ENCODE data around the gene IL10RA. TPM values are rescaled to one million over a fixed set of nuclear protein-coding genes. Genes with fewer than 3 reads are reported as not detected.

IL10RA gene
- polyA plus RNA-seq, 3 donors, result 152 to 413 (median 226) TPM

GRCh38 chr11:117972044-117972443, 14.2 kb upstream of the IL10RA start:
- Histone ChIP-seq H3K9me3 (replicated peaks in 1 of 2; ENCODE audit: control insufficient read depth in 1 of 2, insufficient read depth in 1 of 2, low read length in 2 of 2) (no peaks in the 10 kb centered on the region), H4K20me1 (ENCODE audit: insufficient read depth, low read length) (no peaks in the 10 kb centered on the region), H2AFZ (ENCODE audit: insufficient read depth, low read depth, low read length, poor library complexity, severe bottlenecking) (no peak overlapping the region), H3K4me3 (replicated peaks in 1 of 3; ENCODE audit: low read depth in 2 of 3, low read length in 3 of 3) (no peak overlapping the region), H3K36me3 (replicated peaks in 1 of 2; ENCODE audit: control insufficient read depth in 1 of 2, insufficient read depth in 2 of 2, low read length in 2 of 2) (no peaks in the 10 kb centered on the region), H3K4me1 (ENCODE audit: control insufficient read depth in 1 of 2, insufficient read depth in 2 of 2, low read length in 2 of 2) (peaks cover 86 to 97% of the 10 kb centered on the region in 2 donors), H3K27me3 (ENCODE audit: control insufficient read depth in 2 of 2, insufficient read depth in 2 of 2, low read length in 2 of 2) (no peaks in the 10 kb centered on the region), H3K79me2 (ENCODE audit: insufficient read depth, low read length) (no peaks in the 10 kb centered on the region), H3K4me2 (replicated peaks; ENCODE audit: extremely low read depth, low read length, poor library complexity, severe bottlenecking) (no peak overlapping the region), H3K27ac (ENCODE audit: low read depth in 1 of 2, low read length in 2 of 2) (peak overlapping the region in 1 of 2 donors; percentile 43), H3K9ac (ENCODE audit: insufficient read depth, low read length, poor library complexity, severe bottlenecking) (no peak overlapping the region)
- no CpG with 5 or more reads among the region's 10 CpGs for WGBS (ENCODE audit: insufficient coverage)
- no peak for TF ChIP-seq CTCF (IDR thresholded peaks at IDR 0.05)
- peaks cover 0 to 2% (median 0%) of the 10 kb centered on the region in 7 donors for H3K9me3 Mint-ChIP-seq
- no peak overlapping the region for H3K4me3 Mint-ChIP-seq
- intact Hi-C loops (cut with micrococcal nuclease), result loop anchor here in 1 of 2 donors (5.0 kb wide), 1 partner anchor 40 kb away; no protein-coding TSS in a partner anchor
- peak overlapping the region; percentile 25 to 93 (median 50) for H3K27ac Mint-ChIP-seq
- peaks cover 89% of the 10 kb centered on the region for H3K4me1 Mint-ChIP-seq
- DNase-seq, result no peak
- peaks cover 0 to 5% of the 10 kb centered on the region in 2 donors for H3K36me3 Mint-ChIP-seq
- H3K27me3 Mint-ChIP-seq (ENCODE audit: low read depth in 3 of 3), result peaks cover 0 to 4% (median 0%) of the 10 kb centered on the region in 3 donors

DNA sequence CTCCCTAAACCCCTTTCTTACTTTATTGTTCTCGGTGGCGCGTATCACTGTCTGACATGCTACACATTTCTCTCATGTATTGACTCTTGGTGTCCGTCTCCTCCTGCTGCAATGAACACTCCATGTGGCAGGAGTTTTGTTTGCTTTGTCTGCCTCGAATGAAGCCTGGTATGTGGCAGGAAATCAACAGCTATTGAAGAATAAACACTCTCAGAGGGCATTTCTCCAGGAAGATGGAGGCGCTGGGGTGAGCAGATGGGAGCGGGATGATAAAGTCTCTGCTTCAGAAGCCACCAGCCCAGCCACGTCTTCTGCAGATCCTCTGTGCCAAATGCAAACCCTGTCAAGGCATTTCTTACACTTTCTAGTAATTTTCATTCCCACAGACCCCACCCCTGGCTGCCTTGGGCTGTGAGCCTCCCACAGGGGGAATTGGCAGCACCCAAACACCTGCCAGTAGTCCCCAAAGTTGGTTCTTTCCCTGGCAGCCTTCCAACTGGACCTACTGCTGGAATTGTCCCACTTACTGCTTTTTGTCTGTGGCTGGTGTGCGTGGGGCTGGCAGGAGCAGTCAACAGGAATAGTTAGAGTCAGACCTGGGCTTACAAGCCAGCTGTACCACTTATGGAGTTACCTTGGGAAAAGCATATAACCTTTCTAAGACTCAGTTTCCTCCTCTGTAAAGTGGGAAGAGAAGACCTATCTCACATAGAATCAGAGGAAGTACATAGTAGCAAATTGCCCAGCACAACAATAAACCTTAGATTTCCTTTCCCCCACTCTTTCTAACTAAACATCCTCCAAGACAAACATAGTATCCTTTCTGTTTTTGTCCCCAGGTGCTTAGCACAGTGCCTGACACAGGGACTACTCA, 13.3 kb upstream of the IL10RA start:
- H3K36me3 ChIP-seq (replicated peaks in 1 of 2; ENCODE audit: control insufficient read depth in 1 of 2, insufficient read depth in 2 of 2, low read length in 2 of 2), result no peaks in the 10 kb centered on the region
- no peak overlapping the region for H3K9ac ChIP-seq (ENCODE audit: insufficient read depth, low read length, poor library complexity, severe bottlenecking)
- H3K9me3 ChIP-seq (replicated peaks in 1 of 2; ENCODE audit: control insufficient read depth in 1 of 2, insufficient read depth in 1 of 2, low read length in 2 of 2), result no peaks in the 10 kb centered on the region
- H3K79me2 ChIP-seq (ENCODE audit: insufficient read depth, low read length), result no peaks in the 10 kb centered on the region
- H3K4me3 ChIP-seq (replicated peaks in 1 of 3; ENCODE audit: low read depth in 2 of 3, low read length in 3 of 3), result peak overlapping the region in 1 of 3 experiments; percentile 11
- H3K4me1 ChIP-seq (ENCODE audit: control insufficient read depth in 1 of 2, insufficient read depth in 2 of 2, low read length in 2 of 2), result peaks cover 94 to 100% of the 10 kb centered on the region in 2 donors
- peak overlapping the region; percentile 40 for H3K4me2 ChIP-seq (replicated peaks; ENCODE audit: extremely low read depth, low read length, poor library complexity, severe bottlenecking)
- H2AFZ ChIP-seq (ENCODE audit: insufficient read depth, low read depth, low read length, poor library complexity, severe bottlenecking), result no peak overlapping the region
- peaks cover 3 to 11% of the 10 kb centered on the region in 2 donors for H3K36me3 Mint-ChIP-seq
- peaks cover 97% of the 10 kb centered on the region for H3K4me1 Mint-ChIP-seq
- WGBS (ENCODE audit: insufficient coverage), result 43% methylated on average over 1 of the region's 9 CpGs
- no peak for DNase-seq
- H3K4me3 Mint-ChIP-seq, result peak overlapping the region in 1 of 2 donors; percentile 47
- H3K9me3 Mint-ChIP-seq, result peaks cover 0 to 4% (median 0%) of the 10 kb centered on the region in 7 donors
- no peak for TF ChIP-seq CTCF (IDR thresholded peaks at IDR 0.05)
- H3K27me3 ChIP-seq (ENCODE audit: control insufficient read depth in 2 of 2, insufficient read depth in 2 of 2, low read length in 2 of 2), result no peaks in the 10 kb centered on the region
- intact Hi-C loops (cut with micrococcal nuclease), result loop anchor here in 1 of 2 donors (5.0 kb wide), 1 partner anchor 39 kb away; no protein-coding TSS in a partner anchor
- no peaks in the 10 kb centered on the region for H4K20me1 ChIP-seq (ENCODE audit: insufficient read depth, low read length)
- peaks cover 0 to 4% (median 0%) of the 10 kb centered on the region in 3 donors for H3K27me3 Mint-ChIP-seq (ENCODE audit: low read depth in 3 of 3)
- H3K27ac Mint-ChIP-seq, result peak overlapping the region; percentile 79 to 96 (median 93)
- H3K27ac ChIP-seq (ENCODE audit: low read depth in 1 of 2, low read length in 2 of 2), result peak overlapping the region; percentile 60 to 76
